ENCODE data around the gene ELMO3.

DNA sequence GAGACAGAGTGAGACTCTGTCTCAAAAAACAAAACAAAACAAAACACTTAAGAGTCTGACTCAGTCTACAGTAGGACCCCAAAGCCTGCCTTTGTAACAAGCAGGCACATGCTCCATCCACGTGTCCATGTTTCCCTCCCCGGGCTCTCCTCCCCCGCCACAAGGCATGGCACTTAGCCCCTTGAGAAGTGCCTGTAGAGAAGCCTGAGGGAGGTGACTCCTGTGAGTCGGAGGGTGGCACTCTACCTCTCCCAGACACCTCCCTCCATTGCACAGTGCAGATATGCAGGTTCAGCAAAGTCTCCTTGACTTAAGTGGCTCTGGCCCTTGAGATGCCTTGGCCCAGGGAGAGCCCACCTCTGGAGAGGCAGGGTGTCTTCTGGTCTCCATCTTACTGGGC is 41.6 kb downstream of the ELMO3 start:
- TF ChIP-seq, protein P1, sequence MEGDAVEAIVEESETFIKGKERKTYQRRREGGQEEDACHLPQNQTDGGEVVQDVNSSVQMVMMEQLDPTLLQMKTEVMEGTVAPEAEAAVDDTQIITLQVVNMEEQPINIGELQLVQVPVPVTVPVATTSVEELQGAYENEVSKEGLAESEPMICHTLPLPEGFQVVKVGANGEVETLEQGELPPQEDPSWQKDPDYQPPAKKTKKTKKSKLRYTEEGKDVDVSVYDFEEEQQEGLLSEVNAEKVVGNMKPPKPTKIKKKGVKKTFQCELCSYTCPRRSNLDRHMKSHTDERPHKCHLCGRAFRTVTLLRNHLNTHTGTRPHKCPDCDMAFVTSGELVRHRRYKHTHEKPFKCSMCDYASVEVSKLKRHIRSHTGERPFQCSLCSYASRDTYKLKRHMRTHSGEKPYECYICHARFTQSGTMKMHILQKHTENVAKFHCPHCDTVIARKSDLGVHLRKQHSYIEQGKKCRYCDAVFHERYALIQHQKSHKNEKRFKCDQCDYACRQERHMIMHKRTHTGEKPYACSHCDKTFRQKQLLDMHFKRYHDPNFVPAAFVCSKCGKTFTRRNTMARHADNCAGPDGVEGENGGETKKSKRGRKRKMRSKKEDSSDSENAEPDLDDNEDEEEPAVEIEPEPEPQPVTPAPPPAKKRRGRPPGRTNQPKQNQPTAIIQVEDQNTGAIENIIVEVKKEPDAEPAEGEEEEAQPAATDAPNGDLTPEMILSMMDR (IDR thresholded peaks at IDR 0.05) = no peak
- TF ChIP-seq POLR2AphosphoS5 (IDR thresholded peaks at IDR 0.05) (peak; percentile 18), POLR2A (IDR thresholded peaks at IDR 0.05) (no peak), EP300 (IDR thresholded peaks at IDR 0.05) (peak in 1 of 4 donors; percentile 22)

Measured in upper lobe of left lung (tissue), 4 donors.